WTC11 (cell line): ENCODE data around the gene ST8SIA1.

Experiments used
- AFF4 ChIP-seq: sonication (generic); formaldehyde crosslinking; IDR thresholded peaks from 2 replicates; pipeline ENCODE4 v1.8.1; 2023; ENCODE audit warnings: mild to moderate bottlenecking, missing genetic modification reagents, borderline replicate concordance
- E2F1 ChIP-seq: sonication (generic); formaldehyde crosslinking; IDR thresholded peaks from 2 replicates; pipeline ENCODE4 v1.8.0; 2022; ENCODE audit warnings: mild to moderate bottlenecking, missing genetic modification reagents
- FOXP1 ChIP-seq: sonication (generic); formaldehyde crosslinking; IDR thresholded peaks from 2 replicates; pipeline ENCODE4 v1.8.0; 2022; ENCODE audit warnings: missing genetic modification reagents, mild to moderate bottlenecking, moderate library complexity, borderline replicate concordance
- NFATC4 ChIP-seq: fragments of 250-450 bp; sonication (Bioruptor Pico); IDR thresholded peaks from 2 replicates; pipeline ENCODE4 v1.9.0; 2021; ENCODE audit warnings: mild to moderate bottlenecking
- NFE2L1 ChIP-seq: sonication (generic); formaldehyde crosslinking; IDR thresholded peaks from 2 replicates; pipeline ENCODE4 v1.8.1; 2023; ENCODE audit warnings: missing genetic modification reagents
- RORB ChIP-seq: fragments of 250-450 bp; sonication (Bioruptor Pico); IDR thresholded peaks from 2 replicates; pipeline ENCODE4 v1.9.0; 2021; ENCODE audit warnings: mild to moderate bottlenecking
- TF ChIP-seq, protein P1 (sequence below): fragments of 200-600 bp; IDR thresholded peaks from 2 replicates; pipeline ENCODE4 v1.8.0; 2022; ENCODE audit warnings: antibody characterized with exemption
- TF ChIP-seq, protein P2 (sequence below): sonication (generic); formaldehyde crosslinking; IDR thresholded peaks from 2 replicates; pipeline ENCODE4 v1.8.1; 2023; ENCODE audit warnings: mild to moderate bottlenecking, moderate library complexity, missing genetic modification reagents

DNA sequence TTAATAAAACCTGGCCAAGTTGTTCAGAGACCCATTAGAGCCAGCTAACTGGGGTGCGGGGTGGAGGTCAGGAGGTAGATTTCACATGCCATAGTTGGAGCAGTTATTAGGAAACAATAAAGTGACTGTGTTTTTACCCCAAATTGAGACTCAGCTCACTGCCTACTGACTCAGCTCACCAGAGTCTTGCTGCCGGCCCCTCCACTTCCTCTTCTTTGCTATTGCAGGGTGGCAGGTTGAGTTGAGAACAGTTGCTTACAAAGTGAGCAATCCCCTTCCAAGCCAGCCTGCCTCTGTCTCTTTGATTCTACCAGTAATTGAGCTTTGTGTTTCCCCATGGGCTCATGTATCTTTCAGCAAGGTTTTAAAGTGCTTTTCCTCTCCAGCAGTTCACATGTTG, 12.9 kb downstream of the ST8SIA1 start:
- TF ChIP-seq NFATC4 (CRISPR knock-in tag) (no peak), E2F1 (CRISPR knock-in tag) (no peak), FOXP1 (no peak), AFF4 (CRISPR knock-in tag) (no peak), NFE2L1 (CRISPR knock-in tag) (no peak), RORB (CRISPR knock-in tag) (no peak)
- TF ChIP-seq, protein P1, sequence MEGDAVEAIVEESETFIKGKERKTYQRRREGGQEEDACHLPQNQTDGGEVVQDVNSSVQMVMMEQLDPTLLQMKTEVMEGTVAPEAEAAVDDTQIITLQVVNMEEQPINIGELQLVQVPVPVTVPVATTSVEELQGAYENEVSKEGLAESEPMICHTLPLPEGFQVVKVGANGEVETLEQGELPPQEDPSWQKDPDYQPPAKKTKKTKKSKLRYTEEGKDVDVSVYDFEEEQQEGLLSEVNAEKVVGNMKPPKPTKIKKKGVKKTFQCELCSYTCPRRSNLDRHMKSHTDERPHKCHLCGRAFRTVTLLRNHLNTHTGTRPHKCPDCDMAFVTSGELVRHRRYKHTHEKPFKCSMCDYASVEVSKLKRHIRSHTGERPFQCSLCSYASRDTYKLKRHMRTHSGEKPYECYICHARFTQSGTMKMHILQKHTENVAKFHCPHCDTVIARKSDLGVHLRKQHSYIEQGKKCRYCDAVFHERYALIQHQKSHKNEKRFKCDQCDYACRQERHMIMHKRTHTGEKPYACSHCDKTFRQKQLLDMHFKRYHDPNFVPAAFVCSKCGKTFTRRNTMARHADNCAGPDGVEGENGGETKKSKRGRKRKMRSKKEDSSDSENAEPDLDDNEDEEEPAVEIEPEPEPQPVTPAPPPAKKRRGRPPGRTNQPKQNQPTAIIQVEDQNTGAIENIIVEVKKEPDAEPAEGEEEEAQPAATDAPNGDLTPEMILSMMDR, result no peak
- TF ChIP-seq, protein P2, sequence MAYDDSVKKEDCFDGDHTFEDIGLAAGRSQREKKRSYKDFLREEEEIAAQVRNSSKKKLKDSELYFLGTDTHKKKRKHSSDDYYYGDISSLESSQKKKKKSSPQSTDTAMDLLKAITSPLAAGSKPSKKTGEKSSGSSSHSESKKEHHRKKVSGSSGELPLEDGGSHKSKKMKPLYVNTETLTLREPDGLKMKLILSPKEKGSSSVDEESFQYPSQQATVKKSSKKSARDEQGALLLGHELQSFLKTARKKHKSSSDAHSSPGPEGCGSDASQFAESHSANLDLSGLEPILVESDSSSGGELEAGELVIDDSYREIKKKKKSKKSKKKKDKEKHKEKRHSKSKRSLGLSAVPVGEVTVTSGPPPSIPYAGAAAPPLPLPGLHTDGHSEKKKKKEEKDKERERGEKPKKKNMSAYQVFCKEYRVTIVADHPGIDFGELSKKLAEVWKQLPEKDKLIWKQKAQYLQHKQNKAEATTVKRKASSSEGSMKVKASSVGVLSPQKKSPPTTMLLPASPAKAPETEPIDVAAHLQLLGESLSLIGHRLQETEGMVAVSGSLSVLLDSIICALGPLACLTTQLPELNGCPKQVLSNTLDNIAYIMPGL (CRISPR knock-in tag), result no peak
